ENCODE data around the gene MITF. TPM values are rescaled to one million over a fixed set of nuclear protein-coding genes. Genes with fewer than 3 reads are reported as not detected.
A peak's percentile ranks its signal among the peaks of the same experiment; 100 is the strongest.

Gene MITF
- total and polyA plus RNA-seq, 8 donors: 6.2 to 29.6 (median 7.5) TPM

- Histone ChIP-seq H3K4me1 (peaks cover 0 to 3% of the 10 kb centered on the region in 2 donors), H3K36me3 (no peaks in the 10 kb centered on the region), H3K27me3 (no peaks in the 10 kb centered on the region), H3K9me3 (no peaks in the 10 kb centered on the region), H3K27ac (no peak overlapping the region), H3K4me3 (no peak overlapping the region)
- ATAC-seq (no peak), DNase-seq (no peak)
- TF ChIP-seq, protein P1, sequence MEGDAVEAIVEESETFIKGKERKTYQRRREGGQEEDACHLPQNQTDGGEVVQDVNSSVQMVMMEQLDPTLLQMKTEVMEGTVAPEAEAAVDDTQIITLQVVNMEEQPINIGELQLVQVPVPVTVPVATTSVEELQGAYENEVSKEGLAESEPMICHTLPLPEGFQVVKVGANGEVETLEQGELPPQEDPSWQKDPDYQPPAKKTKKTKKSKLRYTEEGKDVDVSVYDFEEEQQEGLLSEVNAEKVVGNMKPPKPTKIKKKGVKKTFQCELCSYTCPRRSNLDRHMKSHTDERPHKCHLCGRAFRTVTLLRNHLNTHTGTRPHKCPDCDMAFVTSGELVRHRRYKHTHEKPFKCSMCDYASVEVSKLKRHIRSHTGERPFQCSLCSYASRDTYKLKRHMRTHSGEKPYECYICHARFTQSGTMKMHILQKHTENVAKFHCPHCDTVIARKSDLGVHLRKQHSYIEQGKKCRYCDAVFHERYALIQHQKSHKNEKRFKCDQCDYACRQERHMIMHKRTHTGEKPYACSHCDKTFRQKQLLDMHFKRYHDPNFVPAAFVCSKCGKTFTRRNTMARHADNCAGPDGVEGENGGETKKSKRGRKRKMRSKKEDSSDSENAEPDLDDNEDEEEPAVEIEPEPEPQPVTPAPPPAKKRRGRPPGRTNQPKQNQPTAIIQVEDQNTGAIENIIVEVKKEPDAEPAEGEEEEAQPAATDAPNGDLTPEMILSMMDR (IDR thresholded peaks at IDR 0.05): no peak
- intact Hi-C loops (cut with DNase I): no loop called here
Observed at GRCh38 chr3:69803681-69804270, 64.5 kb downstream of the MITF start.

- intact Hi-C loops (cut with DNase I): no loop called here
- ATAC-seq (no peak), DNase-seq (no peak)
- Histone ChIP-seq H3K4me1 (peaks cover 0 to 3% of the 10 kb centered on the region in 2 donors), H3K4me3 (no peak overlapping the region), H3K27me3 (no peaks in the 10 kb centered on the region), H3K36me3 (no peaks in the 10 kb centered on the region), H3K9me3 (no peaks in the 10 kb centered on the region), H3K27ac (no peak overlapping the region)
- TF ChIP-seq, protein P1 (IDR thresholded peaks at IDR 0.05): no peak
Observed at GRCh38 chr3:69805491-69805890, 66.2 kb downstream of the MITF start.

DNA sequence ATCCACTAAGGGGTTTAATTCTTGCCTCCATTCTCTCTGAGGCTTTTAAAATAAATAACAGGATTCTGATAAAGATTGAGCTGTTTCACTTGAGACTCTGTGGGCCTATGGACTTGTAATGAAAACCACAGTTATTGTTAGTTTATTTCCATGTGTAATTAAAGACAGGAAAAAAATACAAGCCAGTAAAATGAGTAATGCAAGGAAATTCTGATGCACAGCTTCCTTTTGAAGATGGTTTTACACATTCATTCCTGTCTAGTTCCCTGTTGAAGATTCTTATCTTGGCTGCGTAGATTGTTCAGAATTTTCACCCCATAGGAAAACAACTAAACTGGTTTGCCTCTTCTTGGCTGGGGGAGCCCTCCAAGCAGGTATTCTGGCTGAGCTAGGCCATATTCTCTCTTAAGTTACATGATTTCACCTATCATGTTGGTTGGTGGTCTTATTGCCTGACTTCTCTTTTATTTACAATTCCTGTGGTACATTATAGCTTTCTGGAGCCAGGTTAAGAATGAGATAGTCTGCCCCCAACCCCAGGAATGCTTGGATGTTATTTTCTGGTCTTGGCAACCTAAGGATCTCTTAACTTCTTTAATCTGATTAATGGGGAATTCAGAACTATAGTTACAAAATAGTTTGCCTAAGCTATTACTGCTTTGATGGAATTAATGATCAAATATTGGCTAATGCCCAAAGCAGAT is 67.6 kb downstream of the MITF start:
- no peak overlapping the region for H3K27ac ChIP-seq

DNA sequence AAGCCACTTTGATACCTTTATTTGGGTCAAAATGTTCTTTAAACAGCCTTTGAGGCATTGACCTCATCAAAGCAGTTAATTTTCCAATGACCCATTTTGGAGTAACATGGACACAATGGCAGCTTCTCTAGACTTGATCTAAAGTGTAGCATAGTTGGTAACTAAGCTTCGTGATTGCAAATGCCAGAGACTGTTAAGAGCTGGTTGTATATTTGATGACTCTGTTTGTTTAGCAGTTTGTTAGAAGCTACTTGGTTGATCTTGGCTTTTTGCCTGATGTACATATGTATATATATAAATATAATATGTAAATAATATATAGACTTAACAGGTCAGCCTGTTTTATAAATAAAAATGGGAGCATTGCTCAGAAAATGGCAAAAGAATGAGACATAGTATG is 68.4 kb downstream of the MITF start:
- TF ChIP-seq, protein P1 (IDR thresholded peaks at IDR 0.05): no peak
- no peaks in the 10 kb centered on the region for H3K27me3 ChIP-seq
- no peaks in the 10 kb centered on the region for H3K9me3 ChIP-seq
- ATAC-seq (no peak), DNase-seq (no peak)
- no peaks in the 10 kb centered on the region for H3K36me3 ChIP-seq
- H3K4me3 ChIP-seq: no peak overlapping the region
- intact Hi-C loops (cut with DNase I): no loop called here
- H3K27ac ChIP-seq: no peak overlapping the region
- H3K4me1 ChIP-seq: peaks cover 0 to 6% of the 10 kb centered on the region in 2 donors

More for the DNA sequence above, 67.6 kb downstream of the MITF start:
- H3K4me1 ChIP-seq: peaks cover 0 to 6% of the 10 kb centered on the region in 2 donors
- intact Hi-C loops (cut with DNase I): no loop called here
- H3K9me3 ChIP-seq: no peaks in the 10 kb centered on the region
- H3K4me3 ChIP-seq: no peak overlapping the region
- TF ChIP-seq, protein P1 (IDR thresholded peaks at IDR 0.05): no peak
- ATAC-seq (no peak), DNase-seq (no peak)
- no peaks in the 10 kb centered on the region for H3K27me3 ChIP-seq
- no peaks in the 10 kb centered on the region for H3K36me3 ChIP-seq

- no peak overlapping the region for H3K27ac ChIP-seq
- intact Hi-C loops (cut with DNase I): no loop called here
- H3K36me3 ChIP-seq: no peaks in the 10 kb centered on the region
- no peak overlapping the region for H3K4me3 ChIP-seq
- ATAC-seq: no peak
- DNase-seq: peak in 2 of 4 donors; percentile 49 to 60
- H3K4me1 ChIP-seq: peaks cover 0 to 6% of the 10 kb centered on the region in 2 donors
- H3K27me3 ChIP-seq: no peaks in the 10 kb centered on the region
- TF ChIP-seq, protein P1 (IDR thresholded peaks at IDR 0.05): no peak
- H3K9me3 ChIP-seq: no peaks in the 10 kb centered on the region
Observed at GRCh38 chr3:69809076-69809835, 70.0 kb downstream of the MITF start.

Measured in left lung (tissue), 10 donors.